ENCODE measurements around the gene WHRN. TPM values are rescaled to one million over a fixed set of nuclear protein-coding genes. Genes with fewer than 3 reads are reported as not detected.
A peak's percentile ranks its signal among the peaks of the same experiment; 100 is the strongest.

WHRN gene
- total RNA-seq, 4 donors from 2014 or later, result 3.7 to 13.2 (median 6.0) TPM

- no peaks in the 10 kb centered on the region for H3K36me3 ChIP-seq
- H3K9me3 ChIP-seq, result no peaks in the 10 kb centered on the region
- 79 to 83% methylated on average over 7 of the region's 7 CpGs for WGBS, 2 donors
- H3K27ac ChIP-seq, result no peak overlapping the region
- TF ChIP-seq POLR2A (IDR thresholded peaks at IDR 0.05), result no peak
- no peak for TF ChIP-seq CTCF (IDR thresholded peaks at IDR 0.05)
- TF ChIP-seq EP300 (IDR thresholded peaks at IDR 0.05), result no peak
- H3K4me1 ChIP-seq, result peaks cover 0 to 10% (median 0%) of the 10 kb centered on the region in 4 donors
- H3K4me3 ChIP-seq, result no peak overlapping the region
- DNase-seq (ENCODE audit: low spot score in 2 of 2), result no peak
- no peaks in the 10 kb centered on the region for H3K27me3 ChIP-seq
Observed at GRCh38 chr9:114408645-114409044, 96.6 kb downstream of the WHRN start.

- DNase-seq (ENCODE audit: low spot score in 2 of 2), result no peak
- Histone ChIP-seq H3K27ac (no peak overlapping the region), H3K27me3 (no peaks in the 10 kb centered on the region), H3K4me1 (peaks cover 0 to 6% (median 0%) of the 10 kb centered on the region in 4 donors), H3K9me3 (no peaks in the 10 kb centered on the region), H3K36me3 (no peaks in the 10 kb centered on the region), H3K4me3 (no peak overlapping the region)
- 79 to 84% methylated on average over 5 of the region's 5 CpGs for WGBS, 2 donors
- TF ChIP-seq CTCF (IDR thresholded peaks at IDR 0.05), result no peak
- TF ChIP-seq EP300 (IDR thresholded peaks at IDR 0.05), result no peak
- no peak for TF ChIP-seq POLR2A (IDR thresholded peaks at IDR 0.05)
Observed at GRCh38 chr9:114407889-114408288, 97.4 kb downstream of the WHRN start.

GRCh38 chr9:114406441-114406840 lies 98.8 kb downstream of the WHRN start:
- no peak for DNase-seq (ENCODE audit: low spot score in 2 of 2)
- Histone ChIP-seq H3K36me3 (no peaks in the 10 kb centered on the region), H3K27me3 (no peaks in the 10 kb centered on the region), H3K9me3 (no peaks in the 10 kb centered on the region), H3K4me1 (peaks cover 0 to 6% (median 0%) of the 10 kb centered on the region in 4 donors), H3K27ac (no peak overlapping the region), H3K4me3 (no peak overlapping the region)
- WGBS, 2 donors, result 86 to 90% methylated on average over 13 of the region's 13 CpGs
- TF ChIP-seq CTCF (IDR thresholded peaks at IDR 0.05), result no peak
- no peak for TF ChIP-seq POLR2A (IDR thresholded peaks at IDR 0.05)
- TF ChIP-seq EP300 (IDR thresholded peaks at IDR 0.05), result no peak

GRCh38 chr9:114405294-114406034 lies 99.8 kb downstream of the WHRN start:
- no peaks in the 10 kb centered on the region for H3K9me3 ChIP-seq
- 22 to 28% methylated on average over 14 to 15 of the region's 15 CpGs for WGBS, 2 donors
- H3K4me3 ChIP-seq, result no peak overlapping the region
- H3K4me1 ChIP-seq, result peaks cover 0 to 6% (median 0%) of the 10 kb centered on the region in 4 donors
- peak; percentile 56 to 81 for DNase-seq (ENCODE audit: low spot score in 2 of 2)
- no peaks in the 10 kb centered on the region for H3K27me3 ChIP-seq
- no peak overlapping the region for H3K27ac ChIP-seq
- H3K36me3 ChIP-seq, result no peaks in the 10 kb centered on the region
- TF ChIP-seq CTCF (IDR thresholded peaks at IDR 0.05), result peak; percentile 68 to 88 (median 80)
- TF ChIP-seq EP300 (IDR thresholded peaks at IDR 0.05), result no peak
- TF ChIP-seq POLR2A (IDR thresholded peaks at IDR 0.05), result no peak

GRCh38 chr9:114404531-114404930 lies 100.7 kb downstream of the WHRN start:
- no peak for DNase-seq (ENCODE audit: low spot score in 2 of 2)
- no peak overlapping the region for H3K27ac ChIP-seq
- no peak overlapping the region for H3K4me3 ChIP-seq
- no peaks in the 10 kb centered on the region for H3K27me3 ChIP-seq
- no peak for TF ChIP-seq POLR2A (IDR thresholded peaks at IDR 0.05)
- peaks cover 0 to 6% (median 0%) of the 10 kb centered on the region in 4 donors for H3K4me1 ChIP-seq
- WGBS, 2 donors, result 70 to 82% methylated on average over 2 of the region's 2 CpGs
- H3K36me3 ChIP-seq, result no peaks in the 10 kb centered on the region
- no peaks in the 10 kb centered on the region for H3K9me3 ChIP-seq

All from tibial nerve (tissue), 4 donors.